ENCODE measurements around the gene C18orf63. TPM values are rescaled to one million over a fixed set of nuclear protein-coding genes. Genes with fewer than 3 reads are reported as not detected.

Gene C18orf63
- polyA plus RNA-seq, 3 donors: 0.24 to 0.35 (median 0.28) TPM

GRCh38 chr18:74399091-74399887 lies 83.7 kb downstream of the C18orf63 start:
- DNase-seq (ENCODE audit: low read depth in 3 of 3, low spot score in 2 of 3): no peak

GRCh38 chr18:74400813-74401212 lies 85.2 kb downstream of the C18orf63 start:
- DNase-seq (ENCODE audit: low read depth in 3 of 3, low spot score in 2 of 3): no peak

- DNase-seq (ENCODE audit: low read depth in 3 of 3, low spot score in 2 of 3): no peak
Observed at GRCh38 chr18:74402806-74403433, 87.3 kb downstream of the C18orf63 start.

GRCh38 chr18:74407888-74408287 lies 92.2 kb downstream of the C18orf63 start:
- no peak for DNase-seq (ENCODE audit: low read depth in 3 of 3, low spot score in 2 of 3)

Other genes starting within 250 kb of the C18orf63 start
- gene FBXO15, start 168.0 kb upstream of the C18orf63 start, polyA plus RNA-seq (ENCODE audit: insufficient read length in 3 of 3): 1 to 10 TPM; 5.4 to 7.0 (median 6.7) TPM
- 10 to 100 TPM; 66.3 to 70.7 (median 66.4) TPM for gene TIMM21, start 167.3 kb upstream of the C18orf63 start, polyA plus RNA-seq (ENCODE audit: insufficient read length in 3 of 3)
- 100 to 1,000 TPM; 279 to 338 (median 337) TPM for gene CYB5A, start 23.9 kb upstream of the C18orf63 start, polyA plus RNA-seq (ENCODE audit: insufficient read length in 3 of 3)
- gene DIPK1C, start 141.5 kb downstream of the C18orf63 start, polyA plus RNA-seq (ENCODE audit: insufficient read length in 3 of 3): under 1 TPM; 0.26 to 0.37 (median 0.27) TPM
- 100 to 1,000 TPM; 257 to 308 (median 263) TPM for gene CNDP2, start 180.5 kb downstream of the C18orf63 start, polyA plus RNA-seq (ENCODE audit: insufficient read length in 3 of 3)
- 1 to 10 TPM in 2 of 3 donors, under 1 TPM in 1; 0.75 to 1.5 (median 1.2) TPM for gene CNDP1, start 218.7 kb downstream of the C18orf63 start, polyA plus RNA-seq (ENCODE audit: insufficient read length in 3 of 3)

Data from right renal cortex interstitium (tissue), 3 donors.